Common myeloid progenitor, CD34-positive (primary cell): Measurements from ENCODE around the gene SLC6A11.

ENCODE experiments used
- CTCF ChIA-PET: fragments of 350-600 bp; sonication (Branson Sonifier 250); formaldehyde crosslinking; loops from one replicate; lab custom pipeline; 2021; ENCODE audit warnings: antibody characterized with exemption; lab: Charles Lee
- POLR2A ChIA-PET: fragments of 350-600 bp; sonication (Branson Sonifier 250); formaldehyde crosslinking; loops from one replicate; lab custom pipeline; 2021; ENCODE audit warnings: antibody characterized with exemption; lab: Charles Lee
- DNase-seq, 3 donors: peaks; one replicate each; pipeline versions ENCODE4 v3.0.0 to v3.0.0-alpha.2; 2013
- H3K27ac ChIP-seq, 2 experiments: 1 replicate in 1 of 2; 2 replicates in 1 of 2; pipeline ENCODE4 v1.7.0; 2013; ENCODE audit warnings: inconsistent platforms in 2 of 2, low read length in 2 of 2, mild to moderate bottlenecking in 2 of 2, low read depth in 1 of 2, moderate library complexity in 1 of 2; ENCODE audit not compliant: severe bottlenecking in 2 of 2, insufficient read depth in 1 of 2, poor library complexity in 1 of 2
- H3K27me3 ChIP-seq, 5 experiments: replicated peaks in 2 of 5; 1 replicate in 3 of 5; 2 replicates in 2 of 5; pipeline versions ENCODE4 v1.6.1 to v1.7.0; 2013; ENCODE audit warnings: low read length in 4 of 5, mild to moderate bottlenecking in 2 of 5, moderate library complexity in 2 of 5, inconsistent platforms in 1 of 5; ENCODE audit not compliant: insufficient read depth in 5 of 5, control insufficient read depth in 4 of 5
- H3K36me3 ChIP-seq, 4 experiments: 1 replicate in 2 of 4; 2 replicates in 2 of 4; pipeline versions ENCODE4 v1.6.1 to v1.7.0; 2013; ENCODE audit warnings: low read length in 3 of 4, control low read depth in 1 of 4, mild to moderate bottlenecking in 1 of 4; ENCODE audit not compliant: control insufficient read depth in 4 of 4, insufficient read depth in 4 of 4
- H3K4me1 ChIP-seq, 4 experiments: 1 replicate in 3 of 4; 2 replicates in 1 of 4; pipeline versions ENCODE4 v1.6.1 to v1.7.1; 2013; ENCODE audit warnings: low read length in 3 of 4, mild to moderate bottlenecking in 3 of 4, control low read depth in 1 of 4, inconsistent platforms in 1 of 4, moderate library complexity in 1 of 4; ENCODE audit not compliant: control insufficient read depth in 4 of 4, insufficient read depth in 4 of 4; ENCODE audit errors: control extremely low read depth in 1 of 4
- H3K4me3 ChIP-seq, 7 experiments: 1 replicate in 4 of 7; 2 replicates in 3 of 7; pipeline versions ENCODE4 v1.5.1 to v1.7.0; 2013; ENCODE audit warnings: mild to moderate bottlenecking in 7 of 7, low read length in 6 of 7, moderate library complexity in 6 of 7, inconsistent platforms in 2 of 7, low read depth in 2 of 7, control low read depth in 1 of 7; ENCODE audit not compliant: insufficient read depth in 4 of 7, control insufficient read depth in 1 of 7; ENCODE audit errors: extremely low read depth in 1 of 7
- H3K9me3 ChIP-seq, 5 experiments: 1 replicate in 4 of 5; 2 replicates in 1 of 5; pipeline versions ENCODE4 v1.6.1 to v1.7.1; 2013; ENCODE audit warnings: low read length in 4 of 5, mild to moderate bottlenecking in 2 of 5, inconsistent platforms in 1 of 5, low read depth in 1 of 5, moderate library complexity in 1 of 5; ENCODE audit not compliant: control insufficient read depth in 4 of 5, insufficient read depth in 2 of 5; ENCODE audit errors: control extremely low read depth in 1 of 5
- WGBS: methylation state at CpG from one replicate; pipeline ENCODE4 v1.1.5; 2013; ENCODE audit not compliant: insufficient coverage; 5-methylcytosine and 5-hydroxymethylcytosine counted together

Gene SLC6A11

DNA sequence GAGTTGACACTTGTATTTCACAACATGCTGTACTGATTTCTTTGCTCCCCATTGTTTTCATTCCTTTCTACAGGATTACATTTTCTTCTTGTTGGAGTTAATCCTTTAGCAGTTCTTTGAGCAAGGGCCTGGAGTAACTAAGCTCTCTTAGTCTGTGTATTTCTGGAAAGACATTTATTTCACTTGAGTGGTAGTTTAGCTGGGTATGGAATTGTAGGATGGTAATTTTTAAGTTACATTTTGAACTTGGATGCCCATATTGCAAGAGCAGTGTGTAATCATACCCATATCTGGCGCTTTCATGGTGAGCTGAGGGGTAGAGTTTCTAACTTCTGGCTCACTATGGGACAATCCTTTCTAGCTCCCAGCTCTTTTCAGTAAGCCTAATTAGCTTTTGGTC lies 74.6 kb downstream of the SLC6A11 start:
- CTCF ChIA-PET = interaction anchor here (0.5 to 2.1 kb wide), 3 partner anchors 9 to 264 kb away, joined by 3 to 6 read pairs (median 3); no protein-coding TSS in a partner anchor
- H3K36me3 ChIP-seq = no peaks in the 10 kb centered on the region
- H3K4me1 ChIP-seq = peaks cover 0 to 9% (median 5%) of the 10 kb centered on the region in 4 experiments
- no peak overlapping the region for H3K27ac ChIP-seq
- 100% methylated on average over 1 of the region's 1 CpG for WGBS
- H3K27me3 ChIP-seq = peaks cover 0 to 4% (median 0%) of the 10 kb centered on the region in 5 experiments
- no peak for DNase-seq
- POLR2A ChIA-PET = no interaction called here
- peaks cover 1 to 18% (median 15%) of the 10 kb centered on the region in 5 experiments for H3K9me3 ChIP-seq
- no peak overlapping the region for H3K4me3 ChIP-seq

DNA sequence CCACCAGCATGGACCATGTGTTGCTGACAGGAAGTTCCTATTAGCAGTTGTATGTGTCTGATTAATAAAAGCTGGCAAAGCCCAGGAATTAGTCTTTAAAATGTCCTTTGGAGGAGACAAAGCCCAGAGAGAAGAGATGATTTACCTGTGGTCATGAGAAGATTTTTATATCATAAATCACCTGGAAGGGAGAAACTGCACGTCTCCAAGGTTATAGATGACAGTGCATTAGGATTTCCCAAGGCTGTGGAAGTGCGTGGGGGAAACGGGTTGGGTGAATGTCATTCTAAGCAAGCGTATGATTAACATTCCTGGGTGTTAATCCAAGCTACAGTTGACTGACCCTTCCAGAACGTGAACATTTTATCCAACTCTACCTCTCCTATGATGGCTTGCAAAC lies 76.6 kb downstream of the SLC6A11 start:
- Histone ChIP-seq H3K27ac (no peak overlapping the region), H3K36me3 (no peaks in the 10 kb centered on the region), H3K27me3 (peaks cover 0 to 4% (median 0%) of the 10 kb centered on the region in 5 experiments), H3K4me3 (no peak overlapping the region), H3K4me1 (peaks cover 0 to 9% (median 5%) of the 10 kb centered on the region in 4 experiments), H3K9me3 (peaks cover 1 to 18% (median 15%) of the 10 kb centered on the region in 5 experiments)
- POLR2A ChIA-PET = no interaction called here
- no peak for DNase-seq
- WGBS = 74% methylated on average over 4 of the region's 5 CpGs
- CTCF ChIA-PET = interaction anchor here (0.6 kb wide), 1 partner anchor 133 kb away, joined by 3 read pairs; no protein-coding TSS in a partner anchor

DNA sequence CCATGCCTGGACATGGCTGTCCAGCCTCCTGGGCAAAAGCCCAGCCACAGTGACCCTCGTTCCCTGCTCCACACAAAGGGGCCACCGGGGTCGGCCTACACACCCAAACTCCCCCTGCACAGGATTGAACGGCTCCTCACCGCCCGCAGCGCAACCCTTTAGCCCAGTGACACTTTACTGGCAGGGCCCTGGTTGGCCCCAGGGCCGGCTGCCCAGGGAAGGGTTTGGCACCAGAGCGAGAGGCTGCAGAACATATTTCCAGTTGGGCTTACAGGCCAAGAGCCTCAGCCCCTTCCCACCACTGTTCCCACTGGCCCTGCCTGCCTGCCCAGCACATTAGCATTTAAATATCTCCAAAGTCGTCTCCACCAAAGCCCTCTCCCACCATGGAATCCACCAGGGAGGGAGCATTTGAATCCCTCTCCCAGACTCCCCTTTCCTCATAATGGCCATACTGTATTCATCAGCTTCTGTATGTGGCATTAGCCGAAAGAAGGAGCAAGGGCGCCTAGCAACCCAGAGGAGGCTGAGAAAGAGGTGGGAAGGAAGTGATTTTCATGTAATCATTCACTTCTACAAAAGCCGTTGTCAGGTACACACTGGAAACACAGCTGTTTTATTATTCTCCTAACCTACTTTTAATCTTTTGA lies 85.4 kb downstream of the SLC6A11 start:
- ChIA-PET CTCF (interaction anchor here (1.3 kb wide), 1 partner anchor 17 kb away, joined by 4 read pairs; no protein-coding TSS in a partner anchor), POLR2A (no interaction called here)
- Histone ChIP-seq H3K4me1 (no peaks in the 10 kb centered on the region), H3K27me3 (peaks cover 0 to 8% (median 0%) of the 10 kb centered on the region in 5 experiments), H3K4me3 (no peak overlapping the region), H3K36me3 (no peaks in the 10 kb centered on the region), H3K27ac (no peak overlapping the region), H3K9me3 (peaks cover 0 to 19% (median 5%) of the 10 kb centered on the region in 5 experiments)
- DNase-seq = no peak
- WGBS = 87% methylated on average over 8 of the region's 13 CpGs

- Histone ChIP-seq H3K27me3 (peaks cover 0 to 2% (median 0%) of the 10 kb centered on the region in 5 experiments), H3K36me3 (no peaks in the 10 kb centered on the region), H3K27ac (no peak overlapping the region), H3K9me3 (peaks cover 0 to 36% (median 15%) of the 10 kb centered on the region in 5 experiments), H3K4me3 (no peak overlapping the region), H3K4me1 (no peaks in the 10 kb centered on the region)
- CTCF ChIA-PET = no interaction called here
- POLR2A ChIA-PET = no interaction called here
- no CpG with 5 or more reads among the region's 1 CpG for WGBS
- DNase-seq = peak; percentile 8 to 28 (median 13)
Observed at GRCh38 chr3:10907262-10907661, 91.2 kb downstream of the SLC6A11 start.

GRCh38 chr3:10910367-10910766 lies 94.3 kb downstream of the SLC6A11 start:
- ChIA-PET CTCF (interaction anchor here (1.4 kb wide), 1 partner anchor 10 kb away, joined by 3 read pairs; no protein-coding TSS in a partner anchor), POLR2A (interaction anchor here (0.6 kb wide), 1 partner anchor 179 kb away, joined by 4 read pairs; no protein-coding TSS in a partner anchor)
- no peak for DNase-seq
- Histone ChIP-seq H3K36me3 (no peaks in the 10 kb centered on the region), H3K9me3 (peaks cover 0 to 31% (median 15%) of the 10 kb centered on the region in 5 experiments), H3K27ac (no peak overlapping the region), H3K4me1 (no peaks in the 10 kb centered on the region), H3K4me3 (no peak overlapping the region), H3K27me3 (peaks cover 0 to 8% (median 0%) of the 10 kb centered on the region in 5 experiments)
- 80% methylated on average over 3 of the region's 3 CpGs for WGBS

- Histone ChIP-seq H3K27ac (no peak overlapping the region), H3K9me3 (peaks cover 0 to 21% (median 10%) of the 10 kb centered on the region in 5 experiments), H3K4me3 (no peak overlapping the region), H3K4me1 (no peaks in the 10 kb centered on the region), H3K36me3 (no peaks in the 10 kb centered on the region), H3K27me3 (peaks cover 0 to 15% (median 1%) of the 10 kb centered on the region in 5 experiments)
- POLR2A ChIA-PET = no interaction called here
- CTCF ChIA-PET = no interaction called here
- DNase-seq = peak in 1 of 3 donors; percentile 13
- WGBS = 100% methylated on average over 2 of the region's 2 CpGs
Observed at GRCh38 chr3:10911350-10912002, 95.4 kb downstream of the SLC6A11 start.

- DNase-seq = no peak
- Histone ChIP-seq H3K9me3 (peaks cover 0 to 10% (median 8%) of the 10 kb centered on the region in 5 experiments), H3K4me3 (no peak overlapping the region), H3K36me3 (no peaks in the 10 kb centered on the region), H3K27me3 (peaks cover 0 to 18% (median 4%) of the 10 kb centered on the region in 5 experiments), H3K27ac (no peak overlapping the region), H3K4me1 (no peaks in the 10 kb centered on the region)
- ChIA-PET CTCF (no interaction called here), POLR2A (no interaction called here)
- no CpG with 5 or more reads among the region's 3 CpGs for WGBS
Observed at GRCh38 chr3:10912786-10913185, 96.8 kb downstream of the SLC6A11 start.
